DND-41 (cell line): ENCODE measurements around the gene GOT1.
A peak's percentile ranks its signal among the peaks of the same experiment; 100 is the strongest.

Experiments used
- ATAC-seq: fragments of 200-7000 bp; cut with Tn5 transposase; 3 replicates; pipeline ENCODE4 v1.9.1; 2021; ENCODE audit warnings: low read depth; ENCODE audit not compliant: insufficient read depth
- DNase-seq: peaks from one replicate; pipeline ENCODE4 v3.0.0-alpha.2; 2020
- H2AFZ ChIP-seq: 2 replicates; pipeline ENCODE4 v1.6.0; 2012; ENCODE audit warnings: low read depth, low read length
- H3K27ac ChIP-seq: 2 replicates; pipeline ENCODE4 v1.5.1; 2012; ENCODE audit warnings: low read length, inconsistent platforms
- H3K27me3 ChIP-seq: fragments of 200-600 bp; sonication (generic); 2 replicates; pipeline ENCODE4 v1.6.0; 2012; ENCODE audit warnings: low read length, mild to moderate bottlenecking, inconsistent platforms; ENCODE audit not compliant: insufficient read depth, poor library complexity
- H3K36me3 ChIP-seq: 2 replicates; pipeline ENCODE4 v1.5.1; 2012; ENCODE audit warnings: low read length, inconsistent platforms; ENCODE audit not compliant: insufficient read depth
- H3K4me1 ChIP-seq: 2 replicates; pipeline ENCODE4 v1.5.1; 2012; ENCODE audit warnings: mild to moderate bottlenecking, low read length; ENCODE audit not compliant: insufficient read depth
- H3K4me2 ChIP-seq: 2 replicates; pipeline ENCODE4 v1.6.0; 2012; ENCODE audit warnings: mild to moderate bottlenecking, moderate library complexity, low read length, inconsistent platforms; ENCODE audit not compliant: insufficient read depth
- H3K4me3 ChIP-seq, 2 experiments: fragments of 200-600 bp in 1 of 2; shearing (Covaris generic) in 1 of 2; 2 replicates each; pipeline ENCODE4 v1.5.1; 2012 to 2016; ENCODE audit warnings: inconsistent platforms in 2 of 2, low read length in 2 of 2, mild to moderate bottlenecking in 2 of 2, low read depth in 1 of 2, moderate library complexity in 1 of 2
- H3K79me2 ChIP-seq: 2 replicates; pipeline ENCODE4 v1.6.0; 2012; ENCODE audit warnings: low read length, inconsistent platforms; ENCODE audit not compliant: insufficient read depth
- H3K9ac ChIP-seq: 2 replicates; pipeline ENCODE4 v1.6.0; 2012; ENCODE audit warnings: low read depth, mild to moderate bottlenecking, inconsistent platforms, low read length, moderate library complexity
- H3K9me3 ChIP-seq: 2 replicates; pipeline ENCODE4 v1.5.1; 2012; ENCODE audit warnings: low read length, moderate library complexity, mild to moderate bottlenecking, inconsistent platforms; ENCODE audit not compliant: insufficient read depth, severe bottlenecking
- H4K20me1 ChIP-seq: 2 replicates; pipeline ENCODE4 v1.6.0; 2012; ENCODE audit warnings: low read length; ENCODE audit not compliant: insufficient read depth
- CTCF ChIP-seq: IDR thresholded peaks from 2 replicates; pipeline ENCODE4 v1.5.1; 2012; ENCODE audit warnings: borderline replicate concordance, low read length, moderate library complexity, mild to moderate bottlenecking; ENCODE audit not compliant: poor library complexity, severe bottlenecking; ENCODE audit errors: extremely low read depth
- EZH2 ChIP-seq: IDR thresholded peaks from 3 replicates; pipeline ENCODE4 v1.6.1; 2012; ENCODE audit warnings: borderline replicate concordance, low read depth, mild to moderate bottlenecking, moderate library complexity, low read length, inconsistent platforms; ENCODE audit not compliant: severe bottlenecking

The GOT1 gene

GRCh38 chr10:99429517-99430095 lies 818 bp downstream of the GOT1 start:
- Histone ChIP-seq H3K9me3 (no peaks in the 10 kb centered on the region), H3K4me1 (peaks cover 36% of the 10 kb centered on the region), H3K27me3 (no peaks in the 10 kb centered on the region), H3K79me2 (peaks cover 43% of the 10 kb centered on the region), H3K4me3 (peak overlapping the region; percentile 68 to 89; a peak in 3 of 4 replicates), H3K36me3 (peaks cover 8% of the 10 kb centered on the region; the same call in 1 of the 2 replicates), H3K9ac (peak overlapping the region; percentile 79), H4K20me1 (no peaks in the 10 kb centered on the region), H2AFZ (peak overlapping the region; percentile 95), H3K27ac (peak overlapping the region; percentile 83), H3K4me2 (peak overlapping the region; percentile 93)
- TF ChIP-seq CTCF (no peak), EZH2 (no peak)
- DNase-seq (no peak), ATAC-seq (no peak)

- H3K9ac ChIP-seq: no peak overlapping the region
- TF ChIP-seq CTCF (no peak), EZH2 (no peak)
- H3K4me1 ChIP-seq: peaks cover 34% of the 10 kb centered on the region
- H3K4me2 ChIP-seq: no peak overlapping the region
- H3K36me3 ChIP-seq: peaks cover 11% of the 10 kb centered on the region; the same call in 1 of the 2 replicates
- no peaks in the 10 kb centered on the region for H4K20me1 ChIP-seq
- DNase-seq (no peak), ATAC-seq (no peak)
- no peaks in the 10 kb centered on the region for H3K27me3 ChIP-seq
- peaks cover 43% of the 10 kb centered on the region for H3K79me2 ChIP-seq
- no peak overlapping the region for H3K27ac ChIP-seq
- H2AFZ ChIP-seq: no peak overlapping the region
- no peak overlapping the region for H3K4me3 ChIP-seq
- H3K9me3 ChIP-seq: no peaks in the 10 kb centered on the region
These were observed 2.7 kb downstream of the GOT1 start for GRCh38 chr10:99427566-99428190.

- no peak for ATAC-seq
- peaks cover 39% of the 10 kb centered on the region for H3K79me2 ChIP-seq
- no peak overlapping the region for H3K4me2 ChIP-seq
- H2AFZ ChIP-seq: no peak overlapping the region
- no peak overlapping the region for H3K9ac ChIP-seq
- H4K20me1 ChIP-seq: no peaks in the 10 kb centered on the region
- H3K9me3 ChIP-seq: no peaks in the 10 kb centered on the region
- no peak overlapping the region for H3K27ac ChIP-seq
- H3K4me1 ChIP-seq: peaks cover 25% of the 10 kb centered on the region
- TF ChIP-seq EZH2 (no peak), CTCF (no peak)
- no peaks in the 10 kb centered on the region for H3K27me3 ChIP-seq
- no peak overlapping the region for H3K4me3 ChIP-seq
- H3K36me3 ChIP-seq: peaks cover 11% of the 10 kb centered on the region; the same call in 1 of the 2 replicates
- no peak for DNase-seq
These were observed 3.7 kb downstream of the GOT1 start for GRCh38 chr10:99426689-99427088.
